Cerebellar cortex (tissue), 1 donor: ENCODE data around the gene DGLUCY.
"Not testable (repeated sequence)": the region's sequence is repeated elsewhere in the genome, so short reads cannot be mapped to it uniquely, and the experiment has no call there.

ENCODE experiments used
- DNase-seq: peaks from one replicate; pipeline ENCODE4 v3.0.0-alpha.2; 2015; ENCODE audit warnings: low spot score

Gene DGLUCY

GRCh38 chr14:91169951-91170350 is 56.1 kb downstream of the DGLUCY start:
- no peak for DNase-seq

- peak; percentile 95 for DNase-seq
Observed at GRCh38 chr14:91170504-91171121, 56.7 kb downstream of the DGLUCY start.

GRCh38 chr14:91171291-91171690 is 57.4 kb downstream of the DGLUCY start:
- no peak for DNase-seq

GRCh38 chr14:91173221-91173670 is 59.4 kb downstream of the DGLUCY start:
- DNase-seq: peak; percentile 89

GRCh38 chr14:91173904-91174303 is 60.0 kb downstream of the DGLUCY start:
- DNase-seq: no peak

GRCh38 chr14:91175291-91176201 is 61.7 kb downstream of the DGLUCY start:
- no peak for DNase-seq

- peak; percentile 69 for DNase-seq
Observed at GRCh38 chr14:91177073-91178034, 63.5 kb downstream of the DGLUCY start.

GRCh38 chr14:91180611-91181010 is 66.7 kb downstream of the DGLUCY start:
- DNase-seq: no peak

- not testable (repeated sequence) for DNase-seq
Observed at GRCh38 chr14:91182753-91183152, 68.9 kb downstream of the DGLUCY start.

- DNase-seq: no peak
Observed at GRCh38 chr14:91184559-91184958, 70.7 kb downstream of the DGLUCY start.

- no peak for DNase-seq
Observed at GRCh38 chr14:91185721-91186120, 71.8 kb downstream of the DGLUCY start.

- no peak for DNase-seq
Observed at GRCh38 chr14:91186515-91187066, 72.7 kb downstream of the DGLUCY start.

GRCh38 chr14:91187271-91187670 is 73.4 kb downstream of the DGLUCY start:
- no peak for DNase-seq

- no peak for DNase-seq
Observed at GRCh38 chr14:91190853-91191252, 77.0 kb downstream of the DGLUCY start.

GRCh38 chr14:91193069-91193468 is 79.2 kb downstream of the DGLUCY start:
- DNase-seq: no peak

- DNase-seq: no peak
Observed at GRCh38 chr14:91195881-91196280, 82.0 kb downstream of the DGLUCY start.

- DNase-seq: no peak
Observed at GRCh38 chr14:91197631-91198030, 83.8 kb downstream of the DGLUCY start.

GRCh38 chr14:91200802-91201201 is 86.9 kb downstream of the DGLUCY start:
- not testable (repeated sequence) for DNase-seq

- no peak for DNase-seq
Observed at GRCh38 chr14:91202234-91202974, 88.5 kb downstream of the DGLUCY start.

GRCh38 chr14:91204657-91205056 is 90.8 kb downstream of the DGLUCY start:
- no peak for DNase-seq

- no peak for DNase-seq
Observed at GRCh38 chr14:91205459-91205858, 91.6 kb downstream of the DGLUCY start.
